NCI-H460 (cell line): ENCODE results near the gene RAP1B. TPM values are rescaled to one million over a fixed set of nuclear protein-coding genes. Genes with fewer than 3 reads are reported as not detected.

Experiments used
- DNase-seq: peaks from one replicate; pipeline ENCODE4 v3.0.0-alpha.2; 2016; ENCODE audit warnings: low read depth; ENCODE audit errors: extremely low read depth
- total RNA-seq: library from RNA; depleted of rRNA; stranded (reverse); fragments of >200 nt; shearing (Covaris generic); gene quantifications from 2 replicates; pipeline ENCODE4 v1.2.3, GENCODE V29; 2014

RAP1B gene
- total RNA-seq, 1 experiment from 2014 or later: 146 TPM

GRCh38 chr12:68611094-68611805 lies 551 bp downstream of the RAP1B start:
- no peak for DNase-seq

GRCh38 chr12:68611806-68612160 lies 1.1 kb downstream of the RAP1B start:
- no peak for DNase-seq

GRCh38 chr12:68612202-68612601 lies 1.5 kb downstream of the RAP1B start:
- no peak for DNase-seq

GRCh38 chr12:68612697-68613096 lies 2.0 kb downstream of the RAP1B start:
- no peak for DNase-seq

GRCh38 chr12:68613209-68613904 lies 2.7 kb downstream of the RAP1B start:
- DNase-seq: no peak

- DNase-seq: no peak
These were observed 3.5 kb downstream of the RAP1B start for GRCh38 chr12:68614105-68614679.

GRCh38 chr12:68614769-68615168 lies 4.1 kb downstream of the RAP1B start:
- no peak for DNase-seq

- DNase-seq: no peak
These were observed 6.6 kb downstream of the RAP1B start for GRCh38 chr12:68617160-68617926.

GRCh38 chr12:68619541-68619940 lies 8.8 kb downstream of the RAP1B start:
- DNase-seq: no peak

- no peak for DNase-seq
These were observed 10.1 kb downstream of the RAP1B start for GRCh38 chr12:68620519-68621471.

GRCh38 chr12:68621472-68622081 lies 10.9 kb downstream of the RAP1B start:
- no peak for DNase-seq

GRCh38 chr12:68622250-68622649 lies 11.6 kb downstream of the RAP1B start:
- no peak for DNase-seq

GRCh38 chr12:68623059-68623458 lies 12.4 kb downstream of the RAP1B start:
- DNase-seq: no peak

- DNase-seq: no peak
These were observed 13.3 kb downstream of the RAP1B start for GRCh38 chr12:68623984-68624383.

GRCh38 chr12:68624933-68625332 lies 14.2 kb downstream of the RAP1B start:
- no peak for DNase-seq

GRCh38 chr12:68627673-68628319 lies 17.1 kb downstream of the RAP1B start:
- no peak for DNase-seq

GRCh38 chr12:68628698-68629097 lies 18.0 kb downstream of the RAP1B start:
- DNase-seq: no peak

- DNase-seq: no peak
These were observed 19.4 kb downstream of the RAP1B start for GRCh38 chr12:68630050-68630449.

GRCh38 chr12:68630598-68630997 lies 19.9 kb downstream of the RAP1B start:
- DNase-seq: no peak
